Kidney tubule cell (primary cell): ENCODE data around the gene NEAT1.
"Not testable (repeated sequence)": the region's sequence is repeated elsewhere in the genome, so short reads cannot be mapped to it uniquely, and the experiment has no call there.

Experiments
- DNase-seq: peaks from one replicate; pipeline ENCODE4 v3.0.0-alpha.2; 2018; ENCODE audit warnings: low spot score

The NEAT1 gene

GRCh38 chr11:65404638-65405339 is 17.8 kb upstream of the NEAT1 start:
- no peak for DNase-seq

DNA sequence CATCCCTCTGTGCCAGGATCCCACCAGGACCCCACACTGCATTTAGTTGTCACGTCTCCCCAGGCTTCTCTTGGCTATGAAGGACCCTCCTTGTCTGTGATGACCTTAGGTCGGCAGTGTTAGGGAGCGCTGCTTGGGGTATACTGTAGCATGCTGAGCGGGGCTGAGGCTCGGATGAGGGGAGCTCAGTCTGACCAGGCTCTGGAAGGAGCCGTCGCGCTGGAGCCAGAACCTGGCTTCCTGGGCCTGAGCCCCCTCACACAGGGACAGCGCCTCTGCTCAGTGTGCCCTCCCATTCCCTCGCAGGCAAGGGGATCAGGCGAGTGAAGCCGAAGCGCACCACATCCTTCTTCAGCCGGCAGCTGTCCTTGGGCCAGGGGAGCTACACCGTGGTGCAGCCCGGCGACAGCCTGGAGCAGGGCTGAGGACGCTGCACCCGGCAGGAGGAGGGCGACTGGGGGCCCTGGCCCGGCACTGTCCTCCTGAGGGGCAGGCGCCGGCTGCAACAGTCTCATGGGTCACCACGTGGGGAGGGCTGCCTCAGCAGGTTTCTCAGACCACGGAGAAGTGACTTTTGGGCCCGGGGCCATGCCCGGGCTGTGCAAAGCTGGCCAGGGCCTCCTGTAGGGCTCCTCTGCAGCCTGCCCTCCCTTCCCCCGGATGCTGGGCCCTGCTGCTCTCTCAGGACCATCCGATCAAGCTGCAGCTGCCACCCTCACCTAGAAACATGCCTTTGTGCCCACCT is 11.5 kb upstream of the NEAT1 start:
- no peak for DNase-seq

DNA sequence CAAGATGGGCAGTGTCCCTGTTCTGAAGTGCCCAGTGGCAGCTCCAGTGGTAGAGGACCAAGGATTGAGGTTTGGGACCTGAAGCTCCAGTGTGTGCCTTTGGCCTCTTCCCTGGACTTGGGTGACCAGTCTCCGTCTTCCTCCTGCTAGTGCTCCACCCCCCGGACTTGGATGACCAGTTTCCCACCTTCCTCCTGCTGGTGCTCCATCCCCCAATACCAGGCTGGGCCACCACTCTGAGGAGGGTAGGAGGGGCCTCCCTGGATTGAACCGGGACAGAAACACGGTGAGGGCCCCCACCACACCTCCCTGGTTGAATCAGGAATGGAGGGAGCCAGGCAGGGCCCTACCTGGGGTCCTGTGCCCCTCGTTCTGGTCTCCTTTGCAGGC is 10.9 kb upstream of the NEAT1 start:
- DNase-seq: no peak

DNA sequence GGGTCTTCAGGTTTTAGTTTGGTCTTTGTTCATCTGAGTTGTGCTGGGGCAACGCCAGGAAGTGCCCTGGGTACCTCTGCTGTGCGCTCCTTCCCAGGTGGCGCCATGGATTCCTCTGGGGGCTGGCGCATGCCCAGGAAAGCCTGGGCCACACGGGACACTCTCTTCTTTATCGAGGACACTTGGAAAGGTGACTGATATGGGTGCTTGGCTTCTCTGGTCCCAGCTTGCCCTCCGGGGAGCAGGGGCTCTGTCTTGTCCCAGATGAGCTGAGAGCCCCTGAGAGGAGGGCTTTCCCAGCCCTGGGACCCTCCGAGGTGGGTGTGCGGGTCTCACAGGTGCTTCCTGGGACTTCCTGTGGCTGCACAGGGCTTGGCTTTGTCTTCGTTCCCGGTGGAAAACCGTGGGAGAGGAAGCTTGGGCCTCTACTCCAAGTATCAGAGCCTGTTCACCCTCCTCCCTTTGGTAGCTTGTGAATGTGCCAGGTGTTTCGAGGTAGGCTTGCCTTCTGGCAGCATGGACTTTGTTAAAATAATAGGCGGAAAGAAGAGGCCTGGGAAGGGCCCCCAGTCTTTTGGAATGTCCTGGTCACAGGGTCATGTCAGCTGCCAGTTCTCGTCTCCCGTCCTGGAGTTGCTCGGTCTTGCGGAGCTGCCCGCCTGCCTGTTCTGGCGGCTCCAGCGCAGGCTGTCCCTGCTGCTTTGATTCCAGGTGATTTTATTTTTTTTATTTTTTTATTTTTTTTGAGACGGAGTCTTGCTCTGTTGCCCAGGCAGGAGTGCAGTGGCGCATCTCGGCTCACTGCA is 10.1 kb upstream of the NEAT1 start:
- no peak for DNase-seq

DNA sequence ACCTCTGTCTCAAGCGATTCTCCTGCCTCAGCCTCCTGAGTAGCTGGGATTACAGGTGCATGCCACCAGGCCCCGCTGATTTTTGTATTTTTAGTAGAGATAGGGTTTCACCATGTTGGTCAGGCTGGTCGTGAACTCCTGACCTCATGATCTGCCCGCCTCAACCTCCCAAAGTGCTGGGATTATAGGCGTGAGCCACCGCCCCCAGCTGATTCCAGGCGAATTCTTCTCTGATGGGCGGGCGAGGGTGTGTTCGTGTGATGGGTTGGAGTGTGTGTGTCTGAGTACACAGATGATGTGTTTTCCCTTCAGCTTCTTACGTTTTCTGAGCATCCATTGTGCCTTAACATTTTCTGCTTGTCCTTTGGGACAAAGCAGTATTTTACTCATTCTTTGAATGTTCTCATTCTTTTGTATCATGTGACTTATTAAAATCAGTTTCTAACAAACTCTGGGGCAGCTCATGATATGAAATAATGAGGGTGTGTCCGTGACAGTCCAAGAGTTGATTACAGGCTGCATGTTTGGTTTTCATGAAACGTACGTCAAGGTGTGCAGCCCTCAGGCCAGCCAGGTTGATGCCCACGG is 9.4 kb upstream of the NEAT1 start:
- not testable (repeated sequence) for DNase-seq

DNA sequence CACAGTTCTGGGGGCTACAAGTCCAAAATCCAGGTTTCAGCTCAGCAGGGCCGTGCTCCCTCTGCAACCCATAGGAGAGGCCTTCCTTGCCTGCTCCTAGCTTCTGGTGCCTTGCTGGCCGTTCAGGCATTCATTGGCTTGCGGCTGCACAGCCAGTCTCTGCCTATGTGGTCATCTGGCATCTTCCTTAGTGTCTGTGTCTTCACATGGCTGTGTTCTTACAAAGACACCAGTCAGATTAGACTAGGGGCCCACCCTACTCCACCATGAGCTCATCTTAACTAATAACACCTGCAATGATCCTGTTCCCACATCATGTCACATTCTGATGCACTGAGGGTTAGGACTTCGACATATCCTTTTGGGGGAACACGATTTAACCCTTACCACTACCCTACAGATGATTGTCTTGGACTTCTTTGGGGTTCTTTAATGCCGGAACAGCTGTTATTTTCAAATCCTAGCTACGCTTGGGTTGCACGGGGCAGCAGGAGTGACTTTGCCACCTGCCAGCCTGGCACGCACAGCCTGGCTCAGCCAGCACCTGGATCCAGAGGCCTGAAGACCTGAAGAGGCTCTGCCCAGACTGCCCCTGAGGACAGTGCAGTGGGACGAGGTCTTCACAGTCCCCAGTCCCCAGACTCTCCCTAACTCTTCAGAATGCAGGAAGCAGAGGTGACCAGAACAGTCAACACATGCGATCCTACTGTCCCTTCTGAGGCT is 7.7 kb upstream of the NEAT1 start:
- no peak for DNase-seq

GRCh38 chr11:65415499-65416340 is 6.9 kb upstream of the NEAT1 start:
- DNase-seq: no peak

- DNase-seq: peak; percentile 85
Observed at GRCh38 chr11:65416341-65416824, 6.2 kb upstream of the NEAT1 start.

DNA sequence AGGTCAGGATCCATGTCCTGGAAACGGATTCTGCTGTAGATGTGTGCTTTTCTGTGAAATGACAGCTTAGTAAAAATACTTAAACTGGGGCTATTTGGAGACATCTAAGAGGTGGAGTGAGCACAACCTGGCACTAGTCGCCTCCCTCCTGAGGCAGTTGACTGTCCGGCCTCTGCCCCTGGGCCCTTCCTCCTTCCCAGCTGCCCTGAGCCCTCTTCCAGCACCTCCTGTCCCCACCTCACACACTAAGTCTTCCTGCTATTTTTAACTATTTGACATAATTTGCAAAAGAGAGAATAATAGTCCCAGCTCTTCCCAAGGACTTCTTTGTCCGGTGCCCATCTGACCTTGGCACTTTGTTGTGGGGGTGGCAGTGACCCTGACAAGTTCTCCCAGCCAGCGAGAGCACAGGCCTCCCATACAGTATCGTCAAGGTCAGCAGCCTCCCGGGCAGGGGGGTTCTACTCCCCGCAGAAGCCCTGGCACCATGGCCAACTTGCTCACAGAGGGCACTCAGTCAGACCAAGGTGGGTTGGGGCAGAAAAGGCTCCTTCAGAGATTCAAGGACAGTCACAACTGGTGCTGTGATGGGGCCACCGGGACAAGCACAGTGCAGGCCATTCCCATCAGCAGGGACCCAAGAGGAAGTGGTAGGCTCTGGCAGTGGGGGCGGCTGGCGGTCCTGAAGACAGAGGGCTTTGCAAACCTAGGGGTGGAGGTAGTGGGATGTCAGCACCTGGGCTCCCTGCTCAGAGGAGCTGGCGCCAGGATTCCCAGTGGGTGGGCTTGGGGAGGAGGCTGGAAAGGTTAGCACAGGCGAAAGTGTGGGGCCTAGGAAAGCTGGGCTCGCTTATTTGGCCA is 5.5 kb upstream of the NEAT1 start:
- DNase-seq: peak; percentile 27

DNA sequence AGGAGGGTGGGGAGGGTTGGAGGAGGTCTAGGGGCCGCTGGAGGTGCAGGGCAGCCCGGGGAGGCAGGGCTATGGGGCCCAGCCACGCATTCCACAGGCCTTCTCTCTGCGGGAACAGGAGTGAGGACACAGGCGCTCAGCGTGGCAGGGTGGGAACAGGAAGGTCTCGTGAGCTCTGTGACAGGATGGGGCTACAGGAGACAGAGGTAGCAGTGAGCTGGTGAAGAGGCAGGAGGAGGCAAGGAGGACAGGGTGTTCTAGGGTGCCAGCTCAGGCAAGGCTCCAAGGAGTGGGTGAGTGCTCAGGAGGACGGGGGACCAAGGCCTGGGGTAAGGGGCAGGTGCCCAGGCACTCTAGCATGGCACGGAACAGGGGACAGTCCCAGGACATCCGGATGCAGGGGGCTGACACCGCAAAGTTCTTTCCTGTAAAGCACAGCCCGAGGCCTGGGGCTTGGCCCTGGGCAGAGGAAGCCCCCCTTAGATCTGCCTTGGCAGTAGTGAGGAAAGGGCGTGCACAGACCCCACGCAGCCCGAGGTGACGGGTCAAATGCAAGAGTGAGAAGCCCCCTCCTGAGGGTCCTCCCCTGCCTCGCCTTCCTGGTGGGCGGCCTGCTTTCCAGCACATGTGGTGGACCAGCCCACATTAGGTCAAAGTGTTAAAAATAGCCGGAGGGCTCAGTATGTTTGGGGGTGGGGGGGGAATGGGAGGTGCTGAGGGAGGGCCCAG is 4.7 kb upstream of the NEAT1 start:
- peak; percentile 22 for DNase-seq

DNA sequence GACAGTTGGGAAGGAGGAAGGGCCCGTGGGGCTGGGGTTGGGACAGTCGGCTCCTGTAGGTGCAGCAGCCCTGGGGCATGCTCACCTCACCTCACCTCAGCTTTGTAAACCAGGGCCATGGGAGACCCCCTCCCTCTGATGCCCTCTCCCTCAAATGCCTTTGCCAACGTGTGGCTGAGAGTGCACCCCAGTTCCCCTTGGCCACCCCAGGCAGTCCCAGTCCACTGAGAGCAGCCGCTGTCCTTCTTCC is 4.2 kb upstream of the NEAT1 start:
- no peak for DNase-seq

DNA sequence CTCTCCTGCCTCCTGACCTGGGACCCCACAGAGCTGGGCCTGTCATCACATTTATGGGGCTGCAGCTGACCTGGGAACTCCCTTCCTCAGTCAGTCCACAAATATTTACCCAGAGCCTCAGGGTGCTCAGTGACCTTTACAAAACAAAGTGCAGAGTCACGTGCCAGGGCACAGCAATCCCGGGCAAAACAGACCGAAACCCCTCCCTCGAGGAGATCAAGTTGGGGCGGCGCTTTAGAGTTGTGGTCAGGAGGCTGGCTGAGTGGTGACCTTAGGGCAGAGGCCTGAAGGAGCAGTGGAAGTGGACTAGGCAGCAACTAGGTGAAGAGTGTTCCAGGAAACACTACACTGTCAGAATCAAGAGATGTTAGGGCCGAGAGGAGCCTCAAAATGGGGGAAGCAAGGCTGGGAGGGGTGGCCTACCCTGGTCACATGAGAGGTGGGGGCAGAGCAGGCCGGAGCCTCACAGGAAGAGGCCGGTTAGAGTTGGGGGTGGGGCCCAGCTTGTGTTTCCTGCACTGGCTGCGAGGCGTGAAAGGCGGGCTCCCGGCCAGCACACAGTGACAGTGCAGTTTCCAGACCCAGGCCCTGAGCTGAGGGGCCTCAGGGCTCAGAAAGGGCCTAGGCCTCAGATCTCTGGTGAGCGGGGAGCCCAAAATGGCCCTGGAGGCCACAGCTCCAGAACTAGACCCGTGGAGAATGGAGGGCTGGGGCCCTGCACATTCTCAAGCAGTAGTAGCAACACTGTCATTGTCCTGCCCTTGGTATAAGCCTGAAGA is 3.7 kb upstream of the NEAT1 start:
- peak; percentile 98 for DNase-seq

DNA sequence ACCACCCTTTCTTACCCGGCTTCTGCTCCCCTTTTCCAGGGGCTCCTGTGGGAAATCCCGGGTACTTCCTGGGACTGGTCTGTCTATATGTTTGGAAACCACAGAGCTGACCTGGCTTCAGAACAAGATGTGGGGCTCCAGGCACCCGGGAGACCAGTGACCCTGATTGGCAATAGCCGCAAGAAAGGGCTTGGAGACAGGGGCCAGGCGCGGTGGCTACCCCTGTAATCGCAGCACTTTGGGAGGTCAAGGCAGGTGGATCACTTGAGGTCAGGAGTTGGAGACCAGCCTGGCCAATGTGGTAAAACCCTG is 3.2 kb upstream of the NEAT1 start:
- no peak for DNase-seq

GRCh38 chr11:65419772-65420481 is 2.7 kb upstream of the NEAT1 start:
- peak; percentile 88 for DNase-seq

- DNase-seq: no peak
Observed at GRCh38 chr11:65420506-65420905, 2.1 kb upstream of the NEAT1 start.

DNA sequence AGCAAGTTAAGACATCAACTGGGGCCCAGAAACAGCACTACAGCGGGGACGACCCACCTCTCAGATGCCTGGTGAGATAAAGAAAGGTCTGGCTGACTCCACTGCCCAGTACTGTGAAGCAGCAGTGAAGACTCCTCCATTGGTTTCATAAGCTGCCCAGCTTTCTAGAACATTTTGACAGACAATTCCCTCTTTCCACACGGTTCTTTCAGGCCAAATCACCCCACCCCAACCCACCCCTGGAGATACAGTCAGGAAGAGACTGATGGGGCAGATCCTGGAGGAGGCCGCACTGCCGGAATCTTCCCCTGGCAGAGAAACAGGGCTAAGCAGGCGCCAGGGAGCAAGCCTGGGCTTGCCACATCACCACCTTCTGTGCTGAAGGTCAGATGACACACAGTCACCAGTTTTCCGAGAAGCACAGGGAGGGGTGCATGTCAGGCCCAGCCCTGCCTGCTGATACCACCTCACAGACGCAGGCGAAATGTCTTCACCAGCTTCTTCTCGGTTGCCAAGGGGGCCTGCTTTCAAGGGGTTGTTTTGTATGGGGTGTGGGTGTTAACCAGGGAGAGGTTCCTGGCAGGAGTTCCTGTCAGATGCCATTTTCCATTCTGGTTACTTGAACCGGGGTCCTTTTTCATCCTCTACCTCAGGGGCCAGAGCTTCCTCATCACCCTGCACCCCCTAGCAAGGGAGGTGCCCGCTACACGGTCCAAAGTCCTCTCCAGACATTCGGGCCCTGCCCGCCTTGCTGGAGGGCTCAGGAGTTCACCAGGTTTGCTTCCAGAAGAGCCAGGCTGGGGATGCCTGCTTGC is 1.4 kb upstream of the NEAT1 start:
- DNase-seq: peak; percentile 98
